Measurements from ENCODE around the gene GNPTAB. TPM values are rescaled to one million over a fixed set of nuclear protein-coding genes. Genes with fewer than 3 reads are reported as not detected.
"Not testable (repeated sequence)": the region's sequence is repeated elsewhere in the genome, so short reads cannot be mapped to it uniquely, and the experiment has no call there.

Gene GNPTAB
- total RNA-seq, 4 donors from 2014 or later, result 18.0 to 36.3 (median 32.5) TPM

- Histone ChIP-seq H3K27ac (peak overlapping the region; percentile 81 to 100 (median 93)), H3K36me3 (no peaks in the 10 kb centered on the region), H3K9me3 (no peaks in the 10 kb centered on the region), H3K27me3 (no peaks in the 10 kb centered on the region), H3K4me3 (peak overlapping the region; percentile 61 to 93 (median 72)), H3K4me1 (peaks cover 0 to 23% (median 10%) of the 10 kb centered on the region in 4 donors)
- 37 to 41% methylated on average over 9 of the region's 9 CpGs for WGBS, 2 donors
- TF ChIP-seq EP300 (IDR thresholded peaks at IDR 0.05) (no peak), CTCF (IDR thresholded peaks at IDR 0.05) (no peak), POLR2A (IDR thresholded peaks at IDR 0.05) (no peak)
- no peak for DNase-seq (ENCODE audit: low spot score in 2 of 2)
Observed at GRCh38 chr12:101876322-101876860, 45.6 kb upstream of the GNPTAB start.

GRCh38 chr12:101875162-101875561, 44.4 kb upstream of the GNPTAB start:
- H3K36me3 ChIP-seq, result no peaks in the 10 kb centered on the region
- no peak overlapping the region for H3K4me3 ChIP-seq
- no peak for TF ChIP-seq POLR2A (IDR thresholded peaks at IDR 0.05)
- no peak for TF ChIP-seq EP300 (IDR thresholded peaks at IDR 0.05)
- no peaks in the 10 kb centered on the region for H3K9me3 ChIP-seq
- no peaks in the 10 kb centered on the region for H3K27me3 ChIP-seq
- 83 to 91% methylated on average over 9 of the region's 9 CpGs for WGBS, 2 donors
- peak overlapping the region in 3 of 4 donors; percentile 92 to 100 (median 94) for H3K27ac ChIP-seq
- no peak for DNase-seq (ENCODE audit: low spot score in 2 of 2)
- H3K4me1 ChIP-seq, result peaks cover 0 to 23% (median 10%) of the 10 kb centered on the region in 4 donors

- 66 to 80% methylated on average over 1 of the region's 1 CpG for WGBS, 2 donors
- H3K9me3 ChIP-seq, result no peaks in the 10 kb centered on the region
- H3K36me3 ChIP-seq, result no peaks in the 10 kb centered on the region
- H3K4me3 ChIP-seq, result no peak overlapping the region
- no peaks in the 10 kb centered on the region for H3K27me3 ChIP-seq
- no peak for DNase-seq (ENCODE audit: low spot score in 2 of 2)
- H3K27ac ChIP-seq, result no peak overlapping the region
- peaks cover 0 to 8% (median 0%) of the 10 kb centered on the region in 4 donors for H3K4me1 ChIP-seq
- TF ChIP-seq POLR2A (IDR thresholded peaks at IDR 0.05) (no peak), CTCF (IDR thresholded peaks at IDR 0.05) (no peak), EP300 (IDR thresholded peaks at IDR 0.05) (no peak)
Observed at GRCh38 chr12:101870925-101871324, 40.2 kb upstream of the GNPTAB start.

GRCh38 chr12:101867619-101868018, 36.9 kb upstream of the GNPTAB start:
- not testable (repeated sequence) for H3K36me3 ChIP-seq; H3K4me1 ChIP-seq; H3K4me3 ChIP-seq; H3K27ac ChIP-seq; DNase-seq (ENCODE audit: low spot score in 2 of 2); H3K9me3 ChIP-seq; H3K27me3 ChIP-seq
- WGBS, 2 donors, result 93 to 95% methylated on average over 3 of the region's 3 CpGs

GRCh38 chr12:101866615-101867373, 36.0 kb upstream of the GNPTAB start:
- 61 to 63% methylated on average over 12 to 13 of the region's 13 CpGs for WGBS, 2 donors
- no peak for TF ChIP-seq POLR2A (IDR thresholded peaks at IDR 0.05)
- no peak for TF ChIP-seq CTCF (IDR thresholded peaks at IDR 0.05)
- no peak for TF ChIP-seq EP300 (IDR thresholded peaks at IDR 0.05)
- H3K27me3 ChIP-seq, result no peaks in the 10 kb centered on the region
- no peak for DNase-seq (ENCODE audit: low spot score in 2 of 2)
- no peaks in the 10 kb centered on the region for H3K4me1 ChIP-seq
- no peak overlapping the region for H3K4me3 ChIP-seq
- H3K36me3 ChIP-seq, result no peaks in the 10 kb centered on the region
- H3K27ac ChIP-seq, result no peak overlapping the region
- peaks cover 0 to 4% (median 0%) of the 10 kb centered on the region in 4 donors for H3K9me3 ChIP-seq

- H3K9me3 ChIP-seq, result peaks cover 0 to 4% (median 0%) of the 10 kb centered on the region in 4 donors
- H3K4me1 ChIP-seq, result peaks cover 0 to 9% (median 0%) of the 10 kb centered on the region in 4 donors
- TF ChIP-seq POLR2A (IDR thresholded peaks at IDR 0.05), result no peak
- TF ChIP-seq CTCF (IDR thresholded peaks at IDR 0.05), result no peak
- TF ChIP-seq EP300 (IDR thresholded peaks at IDR 0.05), result no peak
- no peaks in the 10 kb centered on the region for H3K27me3 ChIP-seq
- H3K4me3 ChIP-seq, result no peak overlapping the region
- DNase-seq (ENCODE audit: low spot score in 2 of 2), result no peak
- H3K27ac ChIP-seq, result no peak overlapping the region
- no peaks in the 10 kb centered on the region for H3K36me3 ChIP-seq
Observed at GRCh38 chr12:101863981-101864380, 33.2 kb upstream of the GNPTAB start.

Data from tibial nerve (tissue), 4 donors.